Neural cell (in vitro differentiated cells): ENCODE data around the gene THBS2. TPM values are rescaled to one million over a fixed set of nuclear protein-coding genes. Genes with fewer than 3 reads are reported as not detected.

Experiments
- H2AFZ ChIP-seq: fragments of 200-600, 300-800 bp; sonication (generic), shearing (Covaris generic); 2 replicates; pipeline ENCODE4 v1.6.0; 2014; ENCODE audit warnings: low read depth, mild to moderate bottlenecking, antibody characterized with exemption, low read length, moderate library complexity
- H3F3A ChIP-seq: fragments of 200-600 bp; shearing (Covaris generic); 2 replicates; pipeline ENCODE4 v1.6.1; 2016; ENCODE audit warnings: mild to moderate bottlenecking, moderate library complexity, mixed read lengths, antibody characterized with exemption, low read length; ENCODE audit not compliant: insufficient read depth, poor library complexity, severe bottlenecking
- H3K27ac ChIP-seq: fragments of 200-600, 300-800 bp; sonication (generic), shearing (Covaris generic); 2 replicates; pipeline ENCODE4 v1.5.1; 2014; ENCODE audit warnings: mild to moderate bottlenecking, low read length, moderate library complexity
- H3K27me3 ChIP-seq: fragments of 300-800, 200-600 bp; sonication (generic), shearing (Covaris generic); 2 replicates; pipeline ENCODE4 v1.6.0; 2014; ENCODE audit warnings: mild to moderate bottlenecking, low read depth, low read length, moderate library complexity; ENCODE audit not compliant: insufficient read depth
- H3K36me3 ChIP-seq: fragments of 300-800, 200-600 bp; sonication (generic), shearing (Covaris generic); 2 replicates; pipeline ENCODE4 v1.5.1; 2014; ENCODE audit warnings: mild to moderate bottlenecking, antibody characterized with exemption, low read length, moderate library complexity; ENCODE audit not compliant: insufficient read depth
- H3K4me2 ChIP-seq: fragments of 300-800, 200-600 bp; sonication (generic), shearing (Covaris generic); 2 replicates; pipeline ENCODE4 v1.6.0; 2014; ENCODE audit warnings: mild to moderate bottlenecking, low read length
- H3K4me3 ChIP-seq: fragments of 300-800, 200-600 bp; sonication (generic), shearing (Covaris generic); 2 replicates; pipeline ENCODE4 v1.5.1; 2014; ENCODE audit warnings: mild to moderate bottlenecking, low read length, moderate library complexity
- H3K79me2 ChIP-seq: fragments of 200-600 bp; shearing (Covaris generic); replicated peaks from 2 replicates; pipeline ENCODE4 v1.6.0; 2014; ENCODE audit warnings: mild to moderate bottlenecking, low read length, moderate library complexity; ENCODE audit not compliant: insufficient read depth
- H3K9ac ChIP-seq: fragments of 300-800, 200-600 bp; sonication (generic), shearing (Covaris generic); 2 replicates; pipeline ENCODE4 v1.6.1; 2016; ENCODE audit warnings: mild to moderate bottlenecking, low read length, mixed read lengths
- H3K9me2 ChIP-seq: fragments of 200-600 bp; shearing (Covaris generic); 2 replicates; pipeline ENCODE4 v1.6.1; 2016; ENCODE audit warnings: mild to moderate bottlenecking, low read length, mixed read lengths; ENCODE audit not compliant: insufficient read depth
- H3K9me3 ChIP-seq: fragments of 200-600, 300-800 bp; sonication (generic), shearing (Covaris generic); 2 replicates; pipeline ENCODE4 v1.6.1; 2016; ENCODE audit warnings: mild to moderate bottlenecking, mixed run types, low read length, moderate library complexity, mixed read lengths
- H4K20me1 ChIP-seq: fragments of 200-600 bp; shearing (Covaris generic); 2 replicates; pipeline ENCODE4 v1.6.1; 2016; ENCODE audit warnings: mild to moderate bottlenecking, mixed run types; ENCODE audit not compliant: insufficient read depth
- EP300 ChIP-seq: fragments of 450-650 bp; conservative IDR thresholded peaks from 2 replicates; pipeline ENCODE4 v1.6.1; 2014; ENCODE audit warnings: antibody characterized with exemption, mild to moderate bottlenecking, moderate library complexity; ENCODE audit not compliant: poor library complexity, severe bottlenecking
- EZH2 ChIP-seq: fragments of 200-600, 300-800 bp; shearing (Covaris generic), sonication (generic); IDR thresholded peaks from 2 replicates; pipeline ENCODE4 v1.6.1; 2014; ENCODE audit warnings: antibody characterized with exemption, low read length, borderline replicate concordance, mild to moderate bottlenecking; ENCODE audit not compliant: insufficient read depth, poor library complexity, severe bottlenecking
- MXI1 ChIP-seq: fragments of 450-650 bp; conservative IDR thresholded peaks from 2 replicates; pipeline ENCODE4 v1.6.1; 2014; ENCODE audit warnings: antibody characterized with exemption, mild to moderate bottlenecking; ENCODE audit not compliant: poor library complexity, severe bottlenecking
- POLR2AphosphoS5 ChIP-seq: IDR thresholded peaks from 2 replicates; pipeline ENCODE4 v1.6.1; 2012
- RAD21 ChIP-seq: fragments of 450-650 bp; conservative IDR thresholded peaks from 2 replicates; pipeline ENCODE4 v1.6.1; 2014; ENCODE audit warnings: antibody characterized with exemption, mild to moderate bottlenecking, moderate library complexity
- SMC3 ChIP-seq: fragments of 450-650 bp; conservative IDR thresholded peaks from 2 replicates; pipeline ENCODE4 v1.6.1; 2014; ENCODE audit warnings: antibody characterized with exemption, mild to moderate bottlenecking, moderate library complexity; ENCODE audit not compliant: poor library complexity
- TAF1 ChIP-seq: IDR thresholded peaks from 2 replicates; pipeline ENCODE4 v1.6.1; 2012; ENCODE audit warnings: low read depth
- polyA plus RNA-seq: library from polyadenylated mRNA; depleted of rRNA; stranded (reverse); fragments of >200 nt; gene quantifications from 2 replicates; pipeline ENCODE4 v1.2.3, GENCODE V29; 2014
- TF ChIP-seq, protein P1 (sequence below): IDR thresholded peaks from 2 replicates; pipeline ENCODE4 v1.6.1; 2012; ENCODE audit warnings: borderline replicate concordance
- TF ChIP-seq, protein P2 (sequence below): fragments of 450-650 bp; IDR thresholded peaks from 2 replicates; pipeline ENCODE4 v1.5.1; 2014; ENCODE audit warnings: antibody characterized with exemption, mild to moderate bottlenecking, moderate library complexity; ENCODE audit not compliant: poor library complexity, severe bottlenecking

Gene THBS2
- polyA plus RNA-seq, 1 donor from 2014 or later, result 0.88 TPM

DNA sequence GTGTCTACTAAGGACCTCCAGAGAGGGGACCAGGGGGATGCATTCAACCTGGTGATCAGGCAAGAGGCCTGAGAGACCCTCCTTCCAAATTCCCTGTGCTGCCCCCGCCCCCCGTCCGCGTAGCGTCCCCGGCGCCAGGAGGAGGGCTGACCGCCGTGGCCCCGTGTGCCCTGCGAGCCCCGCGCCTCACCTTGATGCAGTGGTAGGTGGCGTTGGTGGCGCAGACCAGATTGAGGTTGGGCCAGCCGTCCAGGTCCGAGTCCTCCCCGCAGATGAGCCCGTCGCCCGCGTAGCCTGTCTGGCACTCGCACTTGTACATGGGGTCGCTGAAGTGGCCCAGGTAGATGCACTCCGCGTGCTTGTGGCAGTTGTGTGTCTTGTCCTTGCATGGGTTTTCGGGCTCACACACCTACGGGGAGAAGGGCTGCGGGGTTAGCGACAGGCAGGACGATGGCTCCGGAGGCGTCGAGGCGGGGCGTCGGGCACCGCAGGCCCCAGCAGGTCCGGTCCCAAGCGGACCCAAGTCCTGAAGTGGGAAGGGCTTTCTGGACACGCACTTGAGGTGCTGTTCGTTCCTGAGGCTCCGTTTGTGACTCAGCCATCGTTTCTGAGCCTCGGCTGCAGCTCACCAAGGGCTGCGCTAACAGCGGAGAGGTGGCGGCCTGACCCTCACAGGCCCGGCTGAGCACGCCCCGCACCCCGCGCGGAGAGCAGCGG, 21.7 kb downstream of the THBS2 start:
- Histone ChIP-seq H3K9me2 (no peaks in the 10 kb centered on the region), H3K36me3 (no peaks in the 10 kb centered on the region), H3K4me2 (no peak overlapping the region), H3K9ac (no peak overlapping the region), H3K27ac (no peak overlapping the region), H3K27me3 (no peaks in the 10 kb centered on the region), H2AFZ (no peak overlapping the region), H4K20me1 (no peaks in the 10 kb centered on the region), H3K79me2 (no peaks in the 10 kb centered on the region), H3F3A (no peaks in the 10 kb centered on the region), H3K9me3 (no peaks in the 10 kb centered on the region), H3K4me3 (no peak overlapping the region)
- no peak for TF ChIP-seq EP300
- no peak for TF ChIP-seq POLR2AphosphoS5
- no peak for TF ChIP-seq EZH2
- TF ChIP-seq, protein P1, sequence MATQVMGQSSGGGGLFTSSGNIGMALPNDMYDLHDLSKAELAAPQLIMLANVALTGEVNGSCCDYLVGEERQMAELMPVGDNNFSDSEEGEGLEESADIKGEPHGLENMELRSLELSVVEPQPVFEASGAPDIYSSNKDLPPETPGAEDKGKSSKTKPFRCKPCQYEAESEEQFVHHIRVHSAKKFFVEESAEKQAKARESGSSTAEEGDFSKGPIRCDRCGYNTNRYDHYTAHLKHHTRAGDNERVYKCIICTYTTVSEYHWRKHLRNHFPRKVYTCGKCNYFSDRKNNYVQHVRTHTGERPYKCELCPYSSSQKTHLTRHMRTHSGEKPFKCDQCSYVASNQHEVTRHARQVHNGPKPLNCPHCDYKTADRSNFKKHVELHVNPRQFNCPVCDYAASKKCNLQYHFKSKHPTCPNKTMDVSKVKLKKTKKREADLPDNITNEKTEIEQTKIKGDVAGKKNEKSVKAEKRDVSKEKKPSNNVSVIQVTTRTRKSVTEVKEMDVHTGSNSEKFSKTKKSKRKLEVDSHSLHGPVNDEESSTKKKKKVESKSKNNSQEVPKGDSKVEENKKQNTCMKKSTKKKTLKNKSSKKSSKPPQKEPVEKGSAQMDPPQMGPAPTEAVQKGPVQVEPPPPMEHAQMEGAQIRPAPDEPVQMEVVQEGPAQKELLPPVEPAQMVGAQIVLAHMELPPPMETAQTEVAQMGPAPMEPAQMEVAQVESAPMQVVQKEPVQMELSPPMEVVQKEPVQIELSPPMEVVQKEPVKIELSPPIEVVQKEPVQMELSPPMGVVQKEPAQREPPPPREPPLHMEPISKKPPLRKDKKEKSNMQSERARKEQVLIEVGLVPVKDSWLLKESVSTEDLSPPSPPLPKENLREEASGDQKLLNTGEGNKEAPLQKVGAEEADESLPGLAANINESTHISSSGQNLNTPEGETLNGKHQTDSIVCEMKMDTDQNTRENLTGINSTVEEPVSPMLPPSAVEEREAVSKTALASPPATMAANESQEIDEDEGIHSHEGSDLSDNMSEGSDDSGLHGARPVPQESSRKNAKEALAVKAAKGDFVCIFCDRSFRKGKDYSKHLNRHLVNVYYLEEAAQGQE, result no peak
- no peak for TF ChIP-seq SMC3
- no peak for TF ChIP-seq TAF1
- no peak for TF ChIP-seq MXI1
- TF ChIP-seq, protein P2, sequence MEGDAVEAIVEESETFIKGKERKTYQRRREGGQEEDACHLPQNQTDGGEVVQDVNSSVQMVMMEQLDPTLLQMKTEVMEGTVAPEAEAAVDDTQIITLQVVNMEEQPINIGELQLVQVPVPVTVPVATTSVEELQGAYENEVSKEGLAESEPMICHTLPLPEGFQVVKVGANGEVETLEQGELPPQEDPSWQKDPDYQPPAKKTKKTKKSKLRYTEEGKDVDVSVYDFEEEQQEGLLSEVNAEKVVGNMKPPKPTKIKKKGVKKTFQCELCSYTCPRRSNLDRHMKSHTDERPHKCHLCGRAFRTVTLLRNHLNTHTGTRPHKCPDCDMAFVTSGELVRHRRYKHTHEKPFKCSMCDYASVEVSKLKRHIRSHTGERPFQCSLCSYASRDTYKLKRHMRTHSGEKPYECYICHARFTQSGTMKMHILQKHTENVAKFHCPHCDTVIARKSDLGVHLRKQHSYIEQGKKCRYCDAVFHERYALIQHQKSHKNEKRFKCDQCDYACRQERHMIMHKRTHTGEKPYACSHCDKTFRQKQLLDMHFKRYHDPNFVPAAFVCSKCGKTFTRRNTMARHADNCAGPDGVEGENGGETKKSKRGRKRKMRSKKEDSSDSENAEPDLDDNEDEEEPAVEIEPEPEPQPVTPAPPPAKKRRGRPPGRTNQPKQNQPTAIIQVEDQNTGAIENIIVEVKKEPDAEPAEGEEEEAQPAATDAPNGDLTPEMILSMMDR, result no peak
- TF ChIP-seq RAD21, result no peak

DNA sequence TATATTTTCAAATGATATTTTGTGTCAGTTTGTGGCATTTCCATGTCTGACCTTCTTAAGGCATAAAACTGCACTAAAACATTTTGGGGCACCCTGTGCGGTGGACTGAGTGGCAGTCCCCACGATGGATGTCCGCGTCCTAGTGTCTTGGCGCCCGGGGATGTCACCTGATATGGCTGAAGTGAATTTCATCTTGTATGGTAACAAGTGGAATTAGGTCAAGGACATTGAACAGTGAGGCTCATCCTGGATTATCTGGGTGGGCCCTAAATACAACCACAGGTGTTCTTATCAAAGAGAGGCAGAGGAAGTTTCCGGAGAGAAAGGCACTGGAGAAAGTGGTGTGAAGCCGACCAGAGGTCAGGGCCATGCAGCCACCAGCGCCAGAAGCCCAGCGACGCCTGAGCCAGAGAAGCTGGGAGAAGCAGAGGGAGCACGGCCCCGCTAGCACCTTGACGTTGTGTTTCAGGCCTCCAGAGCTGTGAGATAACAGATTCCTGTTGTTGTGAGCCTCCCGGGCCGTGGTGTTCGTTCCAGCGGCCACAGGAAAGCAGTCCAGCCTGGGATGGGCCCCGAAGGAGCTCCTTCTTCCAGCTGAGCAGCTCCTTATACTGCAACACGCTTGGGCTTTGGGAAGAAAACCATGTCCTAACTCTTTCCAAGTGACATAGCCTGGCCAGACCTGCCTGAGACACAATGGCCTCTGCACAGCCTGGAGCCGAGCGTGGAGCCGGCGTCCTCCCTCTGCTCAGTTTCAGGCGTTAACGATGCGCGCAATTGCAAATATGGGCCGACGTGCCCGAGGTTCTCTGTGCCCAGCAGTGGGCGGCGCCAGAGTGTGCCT, 22.5 kb downstream of the THBS2 start:
- TF ChIP-seq, protein P1, result no peak
- no peak for TF ChIP-seq EZH2
- TF ChIP-seq SMC3, result no peak
- TF ChIP-seq EP300, result no peak
- TF ChIP-seq POLR2AphosphoS5, result no peak
- TF ChIP-seq, protein P2, result no peak
- no peak for TF ChIP-seq MXI1
- no peak for TF ChIP-seq RAD21
- Histone ChIP-seq H3F3A (no peaks in the 10 kb centered on the region), H3K9me3 (no peaks in the 10 kb centered on the region), H3K27me3 (no peaks in the 10 kb centered on the region), H3K4me3 (no peak overlapping the region), H3K4me2 (no peak overlapping the region), H3K27ac (no peak overlapping the region), H4K20me1 (no peaks in the 10 kb centered on the region), H2AFZ (no peak overlapping the region), H3K79me2 (no peaks in the 10 kb centered on the region), H3K36me3 (no peaks in the 10 kb centered on the region), H3K9me2 (no peaks in the 10 kb centered on the region), H3K9ac (no peak overlapping the region)
